ENCODE measurements around the gene GLP2R.

Gene GLP2R

GRCh38 chr17:9862949-9863348 is 37.2 kb downstream of the GLP2R start:
- no peak for TF ChIP-seq CTCF (IDR thresholded peaks at IDR 0.05; ENCODE audit: low read depth, low read length, missing control alignments)
- no peak overlapping the region for H3K4me3 ChIP-seq (ENCODE audit: low read depth, low read length)
- no peak for DNase-seq (ENCODE audit: low read depth)

- no peak for TF ChIP-seq CTCF (IDR thresholded peaks at IDR 0.05; ENCODE audit: low read depth, low read length, missing control alignments)
- no peak for DNase-seq (ENCODE audit: low read depth)
- no peak overlapping the region for H3K4me3 ChIP-seq (ENCODE audit: low read depth, low read length)
Observed at GRCh38 chr17:9865586-9865985, 39.9 kb downstream of the GLP2R start.

- H3K4me3 ChIP-seq (ENCODE audit: low read depth, low read length) = no peak overlapping the region
- TF ChIP-seq CTCF (IDR thresholded peaks at IDR 0.05; ENCODE audit: low read depth, low read length, missing control alignments) = no peak
- DNase-seq (ENCODE audit: low read depth) = no peak
Observed at GRCh38 chr17:9868552-9868951, 42.8 kb downstream of the GLP2R start.

GRCh38 chr17:9872852-9873251 is 47.1 kb downstream of the GLP2R start:
- H3K4me3 ChIP-seq (ENCODE audit: low read depth, low read length) = no peak overlapping the region
- DNase-seq (ENCODE audit: low read depth) = no peak
- TF ChIP-seq CTCF (IDR thresholded peaks at IDR 0.05; ENCODE audit: low read depth, low read length, missing control alignments) = no peak

- H3K4me3 ChIP-seq (ENCODE audit: low read depth, low read length) = no peak overlapping the region
- DNase-seq (ENCODE audit: low read depth) = no peak
- no peak for TF ChIP-seq CTCF (IDR thresholded peaks at IDR 0.05; ENCODE audit: low read depth, low read length, missing control alignments)
Observed at GRCh38 chr17:9874722-9875121, 49.0 kb downstream of the GLP2R start.

GRCh38 chr17:9875441-9875840 is 49.7 kb downstream of the GLP2R start:
- H3K4me3 ChIP-seq (ENCODE audit: low read depth, low read length) = no peak overlapping the region
- no peak for TF ChIP-seq CTCF (IDR thresholded peaks at IDR 0.05; ENCODE audit: low read depth, low read length, missing control alignments)
- no peak for DNase-seq (ENCODE audit: low read depth)

- TF ChIP-seq CTCF (IDR thresholded peaks at IDR 0.05; ENCODE audit: low read depth, low read length, missing control alignments) = no peak
- H3K4me3 ChIP-seq (ENCODE audit: low read depth, low read length) = no peak overlapping the region
- DNase-seq (ENCODE audit: low read depth) = no peak
Observed at GRCh38 chr17:9878356-9878755, 52.6 kb downstream of the GLP2R start.
